ENCODE data around the gene RAB3C. TPM values are rescaled to one million over a fixed set of nuclear protein-coding genes. Genes with fewer than 3 reads are reported as not detected.

Gene RAB3C
- total and polyA plus RNA-seq, 10 donors, result 0.06 to 2.0 (median 0.21) TPM; not detected in 2

DNA sequence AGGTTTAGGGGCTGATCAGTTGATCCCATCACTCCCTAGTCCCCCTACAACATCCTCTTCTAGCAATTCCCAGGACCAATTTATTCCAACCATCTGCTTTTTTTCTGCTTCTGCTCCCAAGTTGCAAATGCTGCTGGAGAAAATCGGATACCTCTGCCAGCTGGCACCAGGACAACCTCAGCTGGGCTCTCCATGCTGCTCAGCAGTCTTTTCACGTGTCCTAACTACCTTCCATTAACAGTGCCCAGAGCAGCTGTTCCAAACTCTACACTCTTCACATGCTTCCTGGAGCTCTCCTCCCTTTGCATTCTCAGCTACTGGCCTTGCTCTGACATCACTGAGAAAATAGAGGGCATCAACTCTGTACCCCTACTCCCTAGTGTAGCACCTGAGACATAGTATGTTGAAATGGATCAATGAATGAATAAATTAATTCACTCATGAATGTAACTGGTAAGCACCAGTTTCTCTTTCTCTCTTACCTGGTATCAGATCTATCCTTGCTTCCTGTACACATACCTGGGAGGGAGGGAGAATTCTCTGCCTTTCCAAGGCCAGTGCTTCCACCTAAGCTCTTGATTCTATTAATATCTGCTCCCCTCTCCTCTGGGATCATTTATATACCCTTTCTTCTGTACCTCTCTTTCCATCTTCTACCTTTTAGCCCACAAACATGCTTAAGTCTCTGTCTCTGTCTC, 191.0 kb downstream of the RAB3C start:
- 39 to 79% (median 66%) methylated on average over 2 of the region's 2 CpGs for WGBS, 5 donors
- Histone ChIP-seq H3K9me3 (no peaks in the 10 kb centered on the region), H3K36me3 (no peaks in the 10 kb centered on the region), H3K27ac (no peak overlapping the region), H3K27me3 (replicated peaks in 1 of 7) (no peaks in the 10 kb centered on the region), H3K4me3 (no peak overlapping the region), H3K4me1 (no peaks in the 10 kb centered on the region)
- TF ChIP-seq POLR2A (IDR thresholded peaks at IDR 0.05) (no peak), CTCF (IDR thresholded peaks at IDR 0.05 in 8 of 11, conservative IDR thresholded peaks at IDR 0.05 in 3 of 11) (no peak), POLR2AphosphoS5 (IDR thresholded peaks at IDR 0.05) (no peak)
- intact Hi-C loops (cut with DNase I; ENCODE audit: low total_unique reads), result no loop called here
- no peak for DNase-seq

GRCh38 chr5:58774937-58775336, 192.1 kb downstream of the RAB3C start:
- no peaks in the 10 kb centered on the region for H3K4me1 ChIP-seq
- intact Hi-C loops (cut with DNase I; ENCODE audit: low total_unique reads), result no loop called here
- WGBS, 5 donors, result 42 to 77% (median 56%) methylated on average over 2 of the region's 2 CpGs
- H3K27me3 ChIP-seq (replicated peaks in 1 of 7), result no peaks in the 10 kb centered on the region
- no peaks in the 10 kb centered on the region for H3K36me3 ChIP-seq
- H3K9me3 ChIP-seq, result no peaks in the 10 kb centered on the region
- H3K4me3 ChIP-seq, result no peak overlapping the region
- no peak for TF ChIP-seq POLR2AphosphoS5 (IDR thresholded peaks at IDR 0.05)
- no peak for TF ChIP-seq POLR2A (IDR thresholded peaks at IDR 0.05)
- TF ChIP-seq CTCF (IDR thresholded peaks at IDR 0.05 in 8 of 11, conservative IDR thresholded peaks at IDR 0.05 in 3 of 11), result no peak
- no peak overlapping the region for H3K27ac ChIP-seq
- no peak for DNase-seq

- intact Hi-C loops (cut with DNase I; ENCODE audit: low total_unique reads), result no loop called here
- H3K9me3 ChIP-seq, result no peaks in the 10 kb centered on the region
- no peak for DNase-seq
- no peaks in the 10 kb centered on the region for H3K27me3 ChIP-seq (replicated peaks in 1 of 7)
- H3K4me1 ChIP-seq, result no peaks in the 10 kb centered on the region
- no peaks in the 10 kb centered on the region for H3K36me3 ChIP-seq
- 39 to 81% (median 64%) methylated on average over 2 of the region's 2 CpGs for WGBS, 5 donors
- H3K27ac ChIP-seq, result no peak overlapping the region
- TF ChIP-seq CTCF (IDR thresholded peaks at IDR 0.05 in 8 of 11, conservative IDR thresholded peaks at IDR 0.05 in 3 of 11), result no peak
- TF ChIP-seq POLR2AphosphoS5 (IDR thresholded peaks at IDR 0.05), result no peak
- TF ChIP-seq POLR2A (IDR thresholded peaks at IDR 0.05), result no peak
- H3K4me3 ChIP-seq, result no peak overlapping the region
Measured at GRCh38 chr5:58775701-58776262, 192.9 kb downstream of the RAB3C start.

DNA sequence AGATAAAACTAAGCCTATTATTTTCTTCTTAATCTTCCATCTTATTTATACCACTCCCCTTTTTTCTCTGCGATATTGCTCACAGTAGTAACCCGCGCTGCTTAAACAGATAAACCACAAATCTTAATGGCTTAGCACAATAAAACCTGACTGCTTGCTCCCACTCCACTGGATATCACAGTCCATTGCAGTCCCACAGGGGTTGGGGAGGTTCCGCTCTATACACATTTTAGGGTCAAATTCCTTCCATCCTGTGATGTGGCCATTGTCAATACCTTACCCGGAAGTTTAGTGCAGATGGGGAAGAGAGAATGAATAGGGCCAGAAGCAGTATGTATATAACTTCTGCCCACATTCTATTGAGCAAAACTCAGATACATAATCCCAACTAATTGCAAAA, 193.7 kb downstream of the RAB3C start:
- WGBS, 5 donors, result 93 to 98% (median 95%) methylated on average over 5 of the region's 5 CpGs
- no peaks in the 10 kb centered on the region for H3K9me3 ChIP-seq
- DNase-seq, result no peak

More for the DNA sequence above, 193.7 kb downstream of the RAB3C start:
- intact Hi-C loops (cut with DNase I; ENCODE audit: low total_unique reads), result no loop called here
- Histone ChIP-seq H3K27me3 (replicated peaks in 1 of 7) (no peaks in the 10 kb centered on the region), H3K27ac (no peak overlapping the region), H3K36me3 (no peaks in the 10 kb centered on the region), H3K4me1 (no peaks in the 10 kb centered on the region), H3K4me3 (no peak overlapping the region)
- no peak for TF ChIP-seq POLR2AphosphoS5 (IDR thresholded peaks at IDR 0.05)
- no peak for TF ChIP-seq CTCF (IDR thresholded peaks at IDR 0.05 in 8 of 11, conservative IDR thresholded peaks at IDR 0.05 in 3 of 11)
- TF ChIP-seq POLR2A (IDR thresholded peaks at IDR 0.05), result no peak

Measured in spleen (tissue), 11 donors.